GM19328 (cell line): Measurements from ENCODE around the gene C1QTNF12.

ENCODE experiments used
- ATAC-seq: cut with Tn5 transposase; IDR thresholded peaks from one replicate; pipeline ENCODE4 v1.9.1; 2021; ENCODE audit warnings: mild to moderate bottlenecking, moderate library complexity; ENCODE audit not compliant: unreplicated experiment

The C1QTNF12 gene

DNA sequence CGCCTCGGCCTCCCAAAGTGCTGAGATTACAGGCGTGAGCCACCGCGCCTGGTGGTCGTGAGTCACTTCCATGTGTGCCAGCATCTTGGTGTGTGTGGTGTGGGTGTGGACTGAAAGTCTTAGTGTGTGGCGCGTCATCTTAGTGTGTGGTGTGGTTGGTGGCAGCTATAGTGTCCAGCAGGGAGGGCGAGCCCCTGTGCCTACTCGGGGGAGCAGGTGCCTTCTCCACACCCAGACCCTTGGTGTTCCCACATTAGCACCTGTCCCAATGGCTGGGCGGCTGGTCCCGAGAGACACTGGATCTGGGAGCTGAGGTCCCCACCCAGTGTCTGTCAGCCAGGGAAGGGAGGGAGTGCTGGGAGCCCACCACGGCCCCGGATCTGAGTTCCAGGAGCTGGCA is 36.5 kb upstream of the C1QTNF12 start:
- ATAC-seq: no peak

DNA sequence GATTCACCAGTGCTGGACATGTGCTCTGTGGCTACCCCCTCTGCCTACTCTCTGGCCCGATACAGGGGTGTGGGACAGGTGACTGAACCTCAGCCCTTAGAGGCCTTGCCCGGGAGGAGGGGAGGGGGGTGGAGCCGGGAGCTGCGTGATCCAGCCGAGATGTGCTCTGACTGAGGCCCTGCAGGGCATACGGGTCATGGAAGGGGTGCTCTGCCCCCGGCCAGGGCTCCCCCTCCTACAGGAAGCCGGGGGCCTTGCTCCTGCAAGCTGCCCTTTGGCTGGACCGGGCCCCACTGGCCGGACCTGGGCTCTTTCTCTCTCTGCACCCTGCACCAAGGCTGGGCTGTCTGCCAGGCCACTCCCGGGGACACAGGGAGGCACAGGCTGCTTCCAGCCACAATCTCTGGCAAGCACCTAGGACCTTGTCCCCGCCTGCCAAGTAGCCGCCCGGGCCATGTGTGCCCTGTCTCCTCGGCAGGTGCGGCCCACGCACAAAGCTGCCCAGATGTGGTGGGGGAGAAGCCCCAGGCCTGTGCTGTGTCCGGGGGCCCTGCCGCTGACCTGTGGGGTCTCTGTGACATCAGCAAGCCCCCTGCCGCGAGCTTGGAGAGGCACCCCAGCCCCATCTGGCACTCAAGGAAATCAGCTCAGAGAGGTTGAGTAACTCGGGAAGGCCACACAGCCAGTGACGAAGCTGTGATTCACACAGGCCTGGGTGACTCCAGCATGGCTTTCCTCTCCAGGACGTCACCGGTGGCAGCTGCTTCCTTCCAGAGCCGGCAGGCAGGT is 35.2 kb upstream of the C1QTNF12 start:
- no peak for ATAC-seq

DNA sequence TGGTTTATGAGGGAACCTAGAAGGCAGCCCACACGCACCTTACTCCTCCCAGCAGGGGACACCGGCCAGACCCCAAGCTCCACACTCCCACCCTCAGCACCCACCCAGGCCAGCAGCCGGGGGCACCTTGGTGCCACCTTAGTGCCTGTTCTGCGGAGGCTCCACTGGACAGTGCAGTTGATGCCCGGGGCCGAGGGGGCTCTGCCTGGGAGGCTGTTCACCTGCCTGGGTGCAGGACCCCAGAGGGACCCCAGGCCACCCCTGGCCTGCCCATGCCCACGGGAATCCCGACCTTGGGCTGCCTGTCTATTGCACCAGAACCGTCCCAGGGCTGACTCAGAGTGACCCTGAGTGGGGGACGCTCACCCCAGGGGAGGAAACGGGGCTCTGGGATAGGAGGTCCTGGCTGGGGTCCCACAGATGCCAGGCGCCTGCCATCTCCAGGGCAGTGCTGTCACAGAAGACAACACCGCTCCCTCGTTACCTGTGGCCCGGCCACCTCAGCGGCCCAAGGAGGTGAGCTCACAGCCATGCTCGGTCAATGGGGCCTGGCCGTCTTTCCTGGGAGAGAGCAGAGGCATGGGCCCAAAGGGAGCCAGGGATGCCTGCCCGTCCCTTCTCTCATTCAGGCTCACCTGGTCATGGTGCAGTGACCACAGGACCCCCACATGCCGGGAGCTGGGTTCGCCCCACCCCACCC is 34.4 kb upstream of the C1QTNF12 start:
- ATAC-seq: no peak

DNA sequence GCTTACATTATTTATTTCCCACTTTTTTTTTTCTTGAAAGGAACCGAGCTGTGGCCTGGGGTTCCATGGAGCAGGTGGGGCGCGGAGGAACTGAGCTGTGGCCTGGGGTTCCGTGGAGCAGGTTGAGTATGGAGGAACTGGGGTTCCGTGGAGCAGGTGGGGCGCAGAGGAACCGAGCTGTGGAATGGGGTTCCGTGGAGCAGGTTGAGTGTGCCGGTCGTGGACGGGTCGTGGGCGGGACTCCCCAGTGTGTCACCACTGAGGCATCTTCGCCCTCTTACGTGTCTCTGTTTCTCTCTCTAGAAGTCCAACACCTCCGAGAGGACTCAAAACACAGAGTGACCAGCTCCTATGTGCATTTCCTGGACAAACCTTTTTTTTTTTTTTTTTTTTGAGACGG is 32.5 kb upstream of the C1QTNF12 start:
- no peak for ATAC-seq

DNA sequence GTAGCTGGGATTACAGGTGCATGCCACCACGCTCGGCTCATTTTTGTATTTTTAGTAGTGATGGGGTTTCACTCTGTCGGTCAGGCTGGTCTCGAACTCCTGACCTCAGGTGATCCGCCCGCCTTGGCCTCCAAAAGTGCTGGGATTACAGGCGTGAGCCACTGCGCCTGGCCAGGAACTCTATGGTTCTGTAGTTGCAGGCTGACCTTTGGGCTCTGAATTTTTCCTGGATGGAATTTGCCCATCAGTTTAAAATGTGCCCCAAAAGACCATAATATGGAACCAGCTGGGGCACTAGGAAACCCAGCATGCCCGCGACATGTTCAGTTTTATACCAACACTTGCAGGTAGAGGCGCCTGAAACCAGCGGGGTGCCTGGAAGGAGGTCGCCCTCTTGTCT is 32.1 kb upstream of the C1QTNF12 start:
- no peak for ATAC-seq

DNA sequence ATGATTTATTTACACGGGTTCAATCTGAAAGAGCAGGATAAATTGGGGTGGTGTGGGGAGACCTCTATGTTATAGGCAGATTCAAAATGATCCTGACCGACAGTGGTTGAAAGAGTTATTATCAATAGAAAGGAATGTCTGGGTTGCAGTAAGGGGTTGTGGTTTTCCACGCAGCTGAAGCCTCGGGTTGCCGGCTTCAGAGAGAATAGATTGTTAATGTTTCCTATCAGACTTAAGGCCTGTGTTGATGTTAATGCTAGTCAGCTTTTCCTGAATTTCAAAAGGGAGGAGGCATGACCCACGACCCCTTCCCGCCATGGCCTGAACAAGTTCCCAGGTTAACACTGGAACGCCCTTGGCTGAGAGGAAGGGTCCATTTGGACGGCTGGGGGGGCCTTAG is 29.3 kb upstream of the C1QTNF12 start:
- ATAC-seq: no peak

DNA sequence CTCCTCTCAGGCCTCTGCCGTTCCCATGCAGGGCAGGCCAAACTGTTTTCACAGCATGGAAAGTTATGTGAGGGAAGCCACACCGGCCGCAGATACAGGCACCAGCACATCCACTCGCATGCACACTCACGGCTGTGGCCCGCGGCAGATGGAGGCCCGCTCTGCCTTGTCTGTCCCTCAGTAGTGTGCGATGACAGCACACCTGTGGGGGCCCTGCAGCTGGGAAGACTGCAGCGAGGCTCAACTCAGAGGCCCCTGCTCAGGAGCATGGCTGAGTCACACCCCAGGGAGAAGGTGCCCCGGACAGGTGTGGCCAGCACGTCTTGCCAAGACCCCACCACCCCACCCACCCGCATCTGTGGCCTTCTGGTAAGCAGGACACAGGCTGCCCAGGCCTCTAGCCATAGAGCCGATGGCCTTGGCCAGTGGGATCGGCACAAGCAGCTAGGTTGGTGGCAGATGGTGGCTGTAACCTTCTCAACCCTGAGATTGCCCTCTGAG is 28.5 kb upstream of the C1QTNF12 start:
- no peak for ATAC-seq

DNA sequence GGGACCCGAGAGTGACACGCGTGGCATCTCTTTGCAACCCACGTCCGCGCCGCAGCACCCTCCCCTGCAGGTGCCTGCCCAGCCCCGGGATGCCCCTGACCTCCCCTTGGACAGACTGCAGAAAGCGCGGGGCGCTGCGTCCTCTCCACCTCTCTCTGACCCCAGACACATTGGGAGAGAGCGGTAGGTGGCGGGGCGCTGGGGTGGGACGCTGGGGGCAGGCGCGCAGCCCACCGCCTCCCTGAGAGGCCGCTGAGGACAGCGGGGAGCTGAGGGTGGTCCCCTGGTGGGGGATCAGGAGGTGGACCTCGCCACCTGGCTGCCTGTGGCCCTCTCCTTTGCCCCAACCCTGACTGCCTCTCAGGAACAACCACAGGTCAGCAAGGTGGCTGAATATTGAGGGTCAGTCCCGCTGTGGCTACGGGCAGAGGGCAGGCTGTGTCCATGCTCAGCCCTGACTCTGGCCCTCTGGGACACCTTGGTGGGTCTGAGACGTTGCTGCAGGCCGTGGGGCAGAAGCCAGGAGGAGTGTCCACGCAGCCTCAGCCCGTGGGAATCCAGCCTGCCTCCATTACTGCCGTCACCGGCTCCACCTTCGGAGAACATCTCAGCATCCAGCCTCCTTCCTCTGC is 27.9 kb upstream of the C1QTNF12 start:
- no peak for ATAC-seq

DNA sequence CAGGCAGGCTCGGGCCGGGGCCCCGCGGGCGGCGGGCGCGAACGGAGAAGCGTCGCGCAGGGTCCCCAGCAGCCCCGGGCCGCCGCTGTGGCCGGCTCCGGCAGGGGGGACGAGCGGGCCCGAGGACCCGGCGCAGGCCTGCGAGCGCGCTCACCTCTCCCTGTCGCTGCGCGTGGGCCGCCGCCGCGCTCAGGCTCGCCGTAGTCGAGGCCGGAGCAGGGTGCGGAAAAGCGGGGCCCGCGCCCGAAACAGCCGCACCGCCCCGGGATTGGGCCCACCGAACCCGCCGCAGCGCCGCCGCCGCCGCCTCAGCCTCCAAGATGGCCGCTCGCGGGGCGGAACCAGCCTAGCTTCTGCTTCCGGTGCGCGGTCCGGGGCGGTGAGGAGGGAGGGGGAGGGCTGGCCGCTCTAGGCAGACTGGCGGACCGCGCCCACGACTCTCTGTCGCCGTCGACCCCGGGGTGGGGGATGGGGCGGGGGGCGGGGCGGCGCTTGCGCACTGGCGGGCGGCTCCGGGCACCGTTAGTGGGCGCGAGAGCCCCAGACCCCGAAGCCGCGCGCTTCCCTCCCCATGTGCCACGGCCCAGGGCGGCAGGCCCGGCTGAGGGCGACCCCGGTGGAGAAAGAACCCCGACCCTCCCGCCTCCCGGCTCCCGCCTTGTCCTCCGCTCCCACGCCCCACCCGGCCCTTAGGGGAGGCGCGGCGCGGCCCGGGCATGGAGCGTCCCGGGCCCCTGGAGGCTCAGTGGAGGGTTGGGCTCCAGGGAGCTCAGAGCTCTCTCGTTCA is 27.2 kb upstream of the C1QTNF12 start, which contains the start of gene UBE2J2:
UBE2J2 (minus strand) TSS at position 343 of the 787 bp plus-strand sequence. CDS start 5,862 bp downstream, outside the sequence.
- peak; percentile 72 for ATAC-seq

DNA sequence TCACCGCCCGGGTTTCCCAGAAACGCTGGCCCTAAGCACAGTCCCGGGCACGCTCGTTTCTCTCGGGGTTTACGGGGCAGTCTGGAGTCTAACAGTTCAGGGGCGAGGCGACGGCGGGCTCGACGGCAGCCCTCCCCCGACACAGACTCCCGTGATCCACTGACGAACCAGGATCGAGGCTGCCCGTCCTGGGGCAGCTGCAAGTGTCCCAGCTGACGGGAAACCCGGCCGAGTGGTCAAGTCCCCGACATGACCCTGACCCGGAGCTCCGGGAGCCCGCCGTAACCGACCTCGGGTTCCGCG is 26.6 kb upstream of the C1QTNF12 start:
- peak; percentile 7 for ATAC-seq

DNA sequence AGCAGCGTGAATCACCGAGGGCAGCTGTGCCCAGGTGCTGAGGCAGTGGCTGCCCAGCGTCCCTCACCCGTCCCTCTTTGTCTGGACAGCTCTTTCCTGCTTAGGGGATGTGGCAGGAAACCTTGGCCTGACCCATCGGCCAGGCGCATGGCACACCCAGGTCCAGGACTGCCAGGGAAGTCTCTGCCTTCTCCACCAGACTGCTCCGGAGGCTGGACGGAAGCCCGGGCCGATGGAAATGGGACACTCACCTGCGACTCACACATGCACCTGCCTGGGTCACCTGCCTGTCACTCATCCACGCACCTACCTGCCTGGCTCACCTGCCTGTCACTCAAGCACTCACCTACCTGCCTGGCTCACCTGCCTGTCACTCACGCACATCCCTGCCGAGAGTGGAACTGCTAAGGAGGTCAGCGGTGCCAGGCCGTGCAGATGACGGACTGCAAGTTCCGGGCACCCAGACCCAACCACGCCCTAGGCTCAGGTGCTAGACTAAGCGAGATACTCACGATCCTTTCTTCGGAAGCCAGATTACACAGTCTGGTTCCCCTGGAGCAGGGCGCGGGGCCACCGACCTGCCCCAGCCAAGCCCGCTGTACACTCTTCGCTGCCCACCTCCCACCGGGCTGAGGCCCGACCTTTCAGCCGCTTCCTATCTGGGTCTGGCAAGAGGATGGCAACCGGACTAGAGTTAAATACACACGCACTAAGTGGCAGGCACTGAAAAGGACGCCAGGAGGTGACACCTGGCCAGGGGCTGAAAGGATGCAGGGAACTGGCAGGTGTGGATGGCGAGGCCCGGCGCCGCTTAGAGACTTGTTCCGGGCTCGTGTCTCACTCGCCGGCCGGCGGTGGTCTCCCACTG is 26.1 kb upstream of the C1QTNF12 start:
- no peak for ATAC-seq

DNA sequence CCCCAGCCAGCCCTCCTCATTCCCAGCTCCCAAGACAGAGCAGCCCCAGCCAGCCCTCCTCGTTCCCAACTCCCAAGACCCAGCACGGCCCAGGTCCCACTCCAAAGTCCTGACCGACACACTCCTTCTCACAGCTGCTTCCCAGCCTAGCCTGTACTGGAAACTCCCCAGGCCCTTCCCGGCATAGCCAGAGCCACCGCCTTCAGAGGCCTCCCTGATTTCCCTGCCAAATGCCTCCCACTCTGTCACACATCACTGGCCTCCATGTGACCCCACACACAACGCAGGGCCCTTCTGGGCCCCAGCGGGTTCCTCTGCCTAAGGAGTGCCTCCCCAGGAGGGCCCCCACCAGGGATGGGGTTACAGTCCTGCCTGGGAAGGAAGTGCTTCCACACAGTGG is 24.3 kb upstream of the C1QTNF12 start:
- no peak for ATAC-seq

DNA sequence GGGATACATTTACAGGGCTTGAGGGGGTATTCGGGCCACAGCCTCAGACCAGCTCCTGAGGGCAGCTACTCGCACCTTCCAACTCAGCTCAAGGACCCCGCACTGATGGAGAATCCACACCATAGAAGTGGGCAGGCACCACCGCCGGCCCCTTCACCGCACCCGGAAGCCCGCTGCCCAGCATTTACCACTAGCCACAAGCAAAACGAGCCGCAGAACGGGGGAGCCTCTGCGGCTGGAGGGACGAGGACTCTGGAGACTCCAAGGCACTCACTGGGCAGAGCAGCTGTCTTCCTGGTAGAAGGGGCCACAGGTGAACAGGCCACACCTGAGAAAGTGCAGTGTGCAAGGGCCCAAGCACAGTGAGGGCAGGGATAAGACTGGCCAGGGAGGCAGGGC is 21.8 kb upstream of the C1QTNF12 start:
- ATAC-seq: no peak

DNA sequence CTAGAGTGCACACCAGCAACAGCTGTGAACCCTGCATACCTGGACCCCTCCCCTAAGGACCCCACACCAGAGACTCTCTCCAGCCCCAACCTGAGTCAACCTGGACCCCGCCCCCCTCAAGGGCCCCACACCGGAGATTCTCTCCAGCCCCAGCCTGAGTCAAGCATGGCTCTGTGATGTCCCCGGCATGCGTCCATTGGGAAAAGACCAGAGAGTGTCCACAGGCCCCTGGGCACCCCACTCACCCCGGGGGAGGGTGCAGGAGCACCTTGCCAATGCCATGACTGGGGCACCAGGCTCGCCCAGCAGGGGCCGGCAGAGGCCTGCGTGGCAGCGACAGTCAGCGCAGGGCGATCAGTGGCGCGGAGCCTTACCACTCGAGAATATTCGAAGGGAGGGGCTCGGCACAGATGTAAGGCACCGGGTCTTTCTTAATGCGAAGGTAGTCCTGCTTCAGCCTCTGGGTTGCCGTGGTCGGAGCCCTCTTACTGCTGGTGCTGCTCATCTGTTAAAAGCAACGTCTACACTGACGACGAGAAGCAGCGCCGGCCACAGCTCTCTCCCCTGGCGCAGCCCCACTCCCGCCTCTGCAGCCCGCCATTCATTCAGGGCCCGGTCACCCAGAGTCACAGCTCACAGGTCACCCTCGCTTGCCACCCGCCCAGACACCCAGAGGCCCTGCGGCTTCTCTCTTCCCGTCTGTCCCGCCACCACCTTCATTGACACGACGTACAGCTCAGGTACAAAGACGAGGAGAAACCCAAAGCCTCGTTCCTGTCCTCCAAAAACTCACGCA is 21.2 kb upstream of the C1QTNF12 start:
- no peak for ATAC-seq

DNA sequence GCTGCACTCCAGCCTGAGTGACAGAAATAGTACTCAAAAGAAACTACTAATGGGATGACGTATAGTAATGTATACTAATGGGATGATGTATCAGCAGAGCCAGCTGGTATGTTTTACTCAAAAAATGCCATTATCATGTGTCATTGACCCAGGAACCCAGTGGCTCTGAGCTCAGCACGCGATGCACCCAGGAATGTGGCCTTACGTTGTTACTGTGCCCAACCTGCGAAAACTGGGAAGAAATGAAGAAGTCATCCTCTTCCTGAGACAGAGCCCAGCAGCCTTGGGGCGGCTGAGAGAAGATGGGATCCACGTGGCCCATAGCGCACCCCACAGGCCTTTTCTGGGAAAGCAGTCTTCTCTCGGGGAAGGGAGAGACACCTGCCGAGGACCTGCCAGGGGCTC is 18.3 kb upstream of the C1QTNF12 start:
- no peak for ATAC-seq

DNA sequence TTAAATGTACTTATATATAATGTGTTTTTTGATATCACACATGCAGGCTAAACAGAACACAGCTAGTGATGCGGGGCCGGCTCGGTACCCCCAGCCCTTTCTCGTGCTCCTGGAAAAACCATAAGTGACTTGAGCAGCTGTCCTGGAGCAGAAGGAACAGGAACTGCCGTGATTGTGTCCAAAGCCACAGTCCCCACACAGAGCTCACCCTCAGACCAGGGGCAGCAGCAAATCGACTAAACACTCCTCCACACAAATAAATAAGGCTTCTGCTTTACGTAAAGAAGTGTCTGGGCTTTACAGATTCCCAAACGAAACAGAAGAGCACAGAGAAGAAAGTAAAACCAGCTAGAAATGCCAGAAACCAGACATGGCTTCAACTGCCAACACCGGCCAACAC is 17.5 kb upstream of the C1QTNF12 start:
- ATAC-seq: no peak

DNA sequence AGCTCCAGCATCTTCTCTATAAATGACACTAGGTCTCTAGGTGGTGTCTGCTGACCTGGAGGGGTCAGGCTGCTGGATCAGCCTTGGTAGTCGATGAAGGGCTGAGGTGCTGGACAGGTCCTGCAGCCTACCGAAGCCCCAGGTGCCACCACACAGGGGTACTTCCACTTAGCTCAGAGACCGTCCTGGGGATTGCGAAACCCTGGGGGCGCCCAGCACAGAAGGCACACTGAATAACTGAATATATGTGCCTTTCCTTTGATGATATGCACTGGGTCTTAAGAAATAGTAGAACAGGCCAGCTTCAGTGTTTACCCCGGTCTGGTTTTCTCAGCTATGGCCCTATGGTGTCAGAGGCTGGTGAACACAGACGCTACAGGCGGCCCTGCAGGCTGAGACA is 16.2 kb upstream of the C1QTNF12 start:
- ATAC-seq: no peak

DNA sequence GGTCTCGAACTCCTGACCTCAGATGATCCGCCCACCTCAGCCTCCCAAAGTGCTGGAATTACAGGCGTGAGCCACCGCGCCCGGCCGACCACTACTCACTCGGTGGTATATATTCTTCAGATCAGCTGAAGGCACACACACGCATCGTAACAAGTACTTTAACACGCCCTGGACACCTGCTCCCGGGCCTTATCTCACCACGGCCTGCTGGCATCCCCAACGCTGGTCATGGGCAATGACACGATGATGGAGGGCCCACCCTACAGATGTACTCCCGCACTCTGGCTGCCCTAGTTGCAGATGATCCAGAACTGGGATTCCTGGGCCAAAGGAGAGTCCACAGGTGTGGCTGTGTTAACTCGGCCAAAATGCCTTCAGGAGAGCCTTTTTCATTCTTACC is 15.5 kb upstream of the C1QTNF12 start:
- no peak for ATAC-seq

DNA sequence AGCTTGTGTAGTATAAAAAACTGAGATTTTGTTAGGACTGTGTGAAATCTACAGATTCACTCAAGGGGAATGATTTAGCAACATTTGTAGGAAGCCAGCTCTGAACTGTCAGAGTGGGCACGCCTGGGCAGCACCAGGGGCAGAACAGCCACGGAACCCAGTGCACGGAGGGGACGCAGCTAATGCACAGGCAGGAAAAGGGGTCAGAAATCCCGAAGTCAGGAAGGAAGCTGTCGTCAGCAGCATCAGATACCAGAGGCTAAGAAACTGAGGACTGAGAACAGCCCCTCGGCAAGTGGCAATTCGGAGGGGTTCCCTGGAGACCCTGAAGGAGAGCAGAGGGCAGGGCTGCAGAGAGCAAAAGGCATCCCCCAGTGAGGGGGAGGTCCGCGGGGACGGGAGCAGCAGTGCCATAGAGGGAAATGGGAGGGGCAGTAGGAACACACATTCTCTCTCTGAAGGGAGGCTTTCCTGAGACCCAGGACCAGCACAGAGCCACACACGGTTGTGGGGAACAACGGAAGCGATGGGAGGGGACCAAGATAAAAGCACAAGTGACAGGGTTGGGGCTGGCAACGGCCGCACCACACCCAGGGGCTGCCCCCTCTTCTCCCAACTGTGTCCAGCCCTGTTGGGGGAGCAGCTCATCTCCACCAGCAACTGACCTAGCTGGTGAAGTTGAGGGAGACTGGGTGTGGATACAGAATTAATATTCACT is 14.5 kb upstream of the C1QTNF12 start:
- no peak for ATAC-seq
